GM12891 (cell line): ENCODE measurements around the gene AKAP7.
"Not testable (repeated sequence)": the region's sequence is repeated elsewhere in the genome, so short reads cannot be mapped to it uniquely, and the experiment has no call there.

Source experiments
- DNase-seq: peaks from one replicate; pipeline ENCODE4 v3.0.0; 2011; ENCODE audit warnings: low spot score; ENCODE audit not compliant: insufficient read length
- FAIRE-seq: peaks from 2 replicates; lab custom pipeline; 2011; peaks lifted over from hg19 to GRCh38; lab: Jason Lieb, UNC
- PAX5 ChIP-seq: IDR thresholded peaks from 2 replicates; pipeline ENCODE4 v1.6.1; 2011; ENCODE audit warnings: low read length, moderate library complexity, mild to moderate bottlenecking; ENCODE audit not compliant: insufficient read depth, severe bottlenecking
- POLR2A ChIP-seq: IDR thresholded peaks from 2 replicates; pipeline ENCODE4 v1.6.1; 2011; ENCODE audit warnings: low read depth, low read length, control low read depth
- POLR2AphosphoS5 ChIP-seq: IDR thresholded peaks from 2 replicates; pipeline ENCODE4 v1.6.1; 2011; ENCODE audit warnings: low read depth, low read length, control low read depth
- POU2F2 ChIP-seq: IDR thresholded peaks from 2 replicates; pipeline ENCODE4 v1.6.1; 2011; ENCODE audit warnings: low read depth, mild to moderate bottlenecking, control low read depth, low read length, moderate library complexity
- SPI1 ChIP-seq: IDR thresholded peaks from 2 replicates; pipeline ENCODE4 v1.6.1; 2011; ENCODE audit warnings: low read depth, low read length, control low read depth
- TAF1 ChIP-seq: IDR thresholded peaks from 2 replicates; pipeline ENCODE4 v1.6.1; 2011; ENCODE audit warnings: low read depth, low read length, control low read depth

The AKAP7 gene

DNA sequence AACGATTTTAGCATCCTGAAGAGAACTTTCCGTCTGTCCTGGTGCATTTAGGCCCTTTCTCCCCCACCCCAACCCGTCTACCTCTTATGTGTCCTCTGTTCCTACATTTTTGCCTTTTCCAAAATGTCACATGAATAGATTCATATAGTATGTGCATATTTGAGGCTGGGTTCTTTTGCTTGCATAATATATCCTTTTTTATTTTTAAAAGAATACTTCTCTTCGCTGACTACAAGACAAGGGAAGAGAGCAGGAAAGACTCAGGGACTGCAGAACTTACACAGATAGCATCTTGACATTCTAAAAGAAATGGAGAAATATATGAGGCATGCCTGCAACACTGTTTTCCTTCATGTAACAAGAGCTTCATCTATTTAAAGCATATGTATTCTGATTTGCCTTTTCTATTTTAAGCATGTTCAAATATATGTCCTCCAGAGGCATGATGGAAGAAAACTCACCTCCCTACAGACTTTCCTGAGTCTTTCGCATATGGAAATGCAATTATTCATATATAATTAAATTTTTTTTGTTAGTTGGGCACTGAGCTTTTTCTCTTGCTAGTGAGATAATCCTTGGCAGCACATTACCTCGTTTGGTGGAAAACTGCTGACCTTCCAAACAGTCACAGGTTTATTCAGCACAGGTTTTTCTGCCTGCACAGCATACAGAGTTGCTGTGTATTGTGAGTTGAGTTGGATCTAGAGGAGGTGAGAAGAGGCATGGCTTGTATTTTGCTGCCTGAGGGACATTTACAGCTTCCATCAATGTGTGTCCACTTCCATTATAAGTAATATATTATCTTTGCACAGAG is 170.0 kb downstream of the AKAP7 start:
- DNase-seq, result no peak
- TF ChIP-seq TAF1, result no peak
- TF ChIP-seq POLR2AphosphoS5, result no peak
- TF ChIP-seq POU2F2, result no peak
- no peak for TF ChIP-seq PAX5
- TF ChIP-seq POLR2A, result no peak
- TF ChIP-seq SPI1, result no peak
- no peak for FAIRE-seq

DNA sequence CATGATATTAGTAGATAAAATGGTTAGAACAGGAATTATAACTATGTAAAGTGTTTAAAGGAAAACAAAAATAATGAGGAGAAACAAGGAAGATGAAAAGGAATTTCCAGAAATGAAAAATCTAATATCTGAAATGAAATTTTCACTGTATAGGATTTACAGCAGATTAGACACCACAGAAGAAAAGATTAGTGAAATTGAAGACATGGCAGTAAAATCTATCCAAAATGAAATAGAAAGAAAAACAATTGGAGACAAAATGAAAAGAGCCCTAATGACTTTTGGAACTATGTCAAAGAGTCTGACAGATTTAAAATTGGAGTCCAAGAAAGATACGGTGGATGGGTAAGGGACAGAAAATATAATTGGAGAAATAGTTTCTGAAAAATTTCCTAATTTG is 174.2 kb downstream of the AKAP7 start:
- DNase-seq (no peak), FAIRE-seq (no peak)
- no peak for TF ChIP-seq TAF1
- TF ChIP-seq POLR2A, result no peak
- no peak for TF ChIP-seq POLR2AphosphoS5
- TF ChIP-seq PAX5, result no peak
- no peak for TF ChIP-seq SPI1
- no peak for TF ChIP-seq POU2F2

DNA sequence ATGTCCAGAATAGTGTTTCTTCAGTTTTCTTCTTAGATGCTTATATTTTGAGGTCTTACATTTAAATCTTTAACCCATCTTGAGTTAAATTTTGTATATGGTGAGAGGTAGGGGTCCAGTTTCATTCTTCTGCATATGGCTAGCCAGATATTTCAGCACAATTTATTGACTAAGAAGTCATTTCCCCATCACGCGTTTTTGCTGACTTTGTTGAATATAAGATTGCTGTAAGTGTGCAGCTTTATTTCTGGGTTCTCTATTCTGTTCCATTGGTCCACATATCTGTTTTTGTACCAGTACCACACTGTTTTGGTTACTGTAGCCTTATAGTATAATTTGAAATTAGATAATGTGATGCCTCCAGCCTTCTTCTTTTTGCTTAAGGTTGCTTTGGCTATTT is 179.6 kb downstream of the AKAP7 start:
- TF ChIP-seq POLR2AphosphoS5 (no peak), POLR2A (no peak), POU2F2 (no peak), PAX5 (no peak), TAF1 (no peak), SPI1 (no peak)
- DNase-seq (no peak), FAIRE-seq (no peak)

DNA sequence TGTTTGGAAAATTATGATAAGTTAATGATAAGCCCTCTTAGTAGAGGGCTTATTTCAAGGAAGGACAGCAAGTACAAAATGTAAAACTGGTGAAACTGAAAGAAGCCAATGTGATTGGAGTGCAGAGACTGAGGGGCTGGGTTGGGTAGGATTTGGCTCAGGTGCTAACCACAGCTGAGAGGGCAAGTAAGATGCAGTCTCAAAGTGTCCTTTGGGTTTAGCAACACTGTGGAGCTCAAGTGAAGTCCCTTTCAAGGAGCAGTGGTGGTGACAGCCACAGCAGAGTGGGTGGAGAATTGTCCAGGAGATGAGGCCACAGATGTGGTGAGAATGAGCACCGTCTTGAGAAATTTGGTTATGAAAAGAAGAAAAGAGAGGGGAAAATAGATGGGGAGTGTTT is 181.4 kb downstream of the AKAP7 start:
- no peak for FAIRE-seq
- TF ChIP-seq PAX5, result no peak
- no peak for TF ChIP-seq POLR2A
- no peak for TF ChIP-seq POLR2AphosphoS5
- TF ChIP-seq SPI1, result no peak
- TF ChIP-seq POU2F2, result no peak
- TF ChIP-seq TAF1, result no peak
- DNase-seq, result no peak

DNA sequence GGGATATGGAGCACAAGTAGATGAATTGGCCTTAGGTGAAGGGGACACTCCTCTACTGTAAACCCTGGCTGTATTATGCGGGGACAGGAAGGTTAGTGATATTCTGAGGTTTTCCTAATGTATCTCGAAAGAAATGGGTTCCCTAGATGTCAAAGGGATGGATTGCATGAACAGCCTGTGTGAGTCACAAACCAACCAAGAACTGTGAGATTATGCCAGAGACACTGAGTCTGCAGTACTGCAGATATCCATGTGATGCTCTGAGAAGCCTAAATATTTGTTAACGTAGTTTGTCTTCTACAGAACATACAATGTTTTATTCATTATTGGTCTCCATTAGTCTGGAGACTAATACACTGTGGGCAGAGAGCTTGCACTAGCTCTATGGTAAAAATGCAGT is 182.2 kb downstream of the AKAP7 start:
- DNase-seq, result no peak
- TF ChIP-seq POU2F2, result no peak
- no peak for TF ChIP-seq TAF1
- no peak for TF ChIP-seq POLR2AphosphoS5
- no peak for TF ChIP-seq SPI1
- FAIRE-seq, result no peak

DNA sequence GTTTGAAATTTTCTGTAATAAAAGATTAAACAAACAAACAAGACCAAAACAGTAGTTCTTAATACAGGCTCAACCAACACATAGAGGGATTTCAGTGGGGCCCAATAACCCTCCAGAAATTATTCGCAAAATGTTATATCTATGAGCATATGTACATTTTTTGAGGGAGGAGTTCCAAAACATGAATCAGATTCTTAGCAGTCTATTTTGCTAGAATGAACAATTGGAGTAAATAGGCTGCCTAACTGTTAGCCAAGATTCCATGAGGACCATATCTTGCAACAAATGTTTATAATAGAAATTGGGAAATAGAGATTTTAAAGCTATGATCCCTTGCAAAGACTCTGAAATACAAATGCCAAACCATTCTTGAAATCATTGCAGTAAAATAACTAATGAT is 186.3 kb downstream of the AKAP7 start:
- DNase-seq (no peak), FAIRE-seq (no peak)
- TF ChIP-seq POLR2A (no peak), SPI1 (no peak), POLR2AphosphoS5 (no peak), PAX5 (no peak), TAF1 (no peak), POU2F2 (no peak)

DNA sequence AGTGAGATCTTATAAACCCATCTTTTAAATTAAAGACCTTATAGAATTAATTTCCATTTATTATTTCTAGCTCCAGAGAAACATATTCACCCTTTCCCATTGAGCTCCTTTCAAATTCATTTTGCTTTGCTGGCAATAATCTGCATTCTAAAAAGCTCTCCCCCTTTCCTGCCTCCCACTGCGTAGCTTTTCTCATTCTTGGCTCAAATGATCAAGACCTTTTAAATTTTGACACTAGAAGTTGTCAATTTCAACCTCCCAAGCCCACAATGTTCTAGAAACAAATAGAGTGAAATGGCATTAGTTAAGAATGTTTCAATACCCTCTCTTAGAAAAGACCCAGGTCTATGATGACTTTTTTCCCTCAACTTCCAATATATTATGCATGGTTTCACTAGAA is 186.9 kb downstream of the AKAP7 start:
- FAIRE-seq, result no peak
- TF ChIP-seq SPI1, result no peak
- no peak for TF ChIP-seq PAX5
- no peak for TF ChIP-seq POU2F2
- TF ChIP-seq TAF1, result no peak
- no peak for TF ChIP-seq POLR2A
- no peak for TF ChIP-seq POLR2AphosphoS5
- DNase-seq, result no peak

DNA sequence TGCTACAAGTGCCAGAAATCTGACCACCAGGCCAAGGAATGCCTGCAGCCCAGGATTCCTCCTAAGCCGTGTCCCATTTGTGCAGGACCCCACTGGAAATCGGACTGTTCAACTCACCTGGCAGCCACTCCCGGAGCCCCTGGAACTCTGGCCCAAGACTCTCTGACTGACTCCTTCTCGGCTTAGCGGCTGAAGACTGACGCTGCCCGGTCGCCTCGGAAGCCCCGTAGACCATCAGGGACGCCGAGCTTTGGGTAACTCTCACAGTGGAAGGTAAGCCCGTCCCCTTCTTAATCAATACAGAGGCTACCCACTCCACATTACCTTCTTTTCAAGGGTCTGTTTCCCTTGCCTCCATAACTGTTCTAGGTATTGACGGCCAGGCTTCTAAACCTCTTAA is 190.4 kb downstream of the AKAP7 start:
- DNase-seq, FAIRE-seq: not testable (repeated sequence)

DNA sequence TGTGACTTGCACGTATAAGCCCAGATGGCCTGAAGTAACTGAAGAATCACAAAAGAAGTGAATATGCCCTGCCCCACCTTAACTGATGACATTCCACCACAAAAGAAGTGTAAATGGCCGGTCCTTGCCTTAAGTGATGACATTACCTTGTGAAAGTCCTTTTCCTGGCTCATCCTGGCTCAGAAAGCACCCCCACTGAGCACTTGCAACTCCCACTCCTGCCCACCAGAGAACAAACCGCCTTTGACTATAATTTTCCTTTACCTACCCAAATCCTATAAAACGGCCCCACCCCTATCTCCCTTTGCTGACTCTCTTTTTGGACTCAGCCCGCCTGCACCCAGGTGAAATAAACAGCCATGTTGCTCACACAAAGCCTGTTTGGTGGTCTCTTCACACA is 193.5 kb downstream of the AKAP7 start:
- not testable (repeated sequence) for DNase-seq, FAIRE-seq

DNA sequence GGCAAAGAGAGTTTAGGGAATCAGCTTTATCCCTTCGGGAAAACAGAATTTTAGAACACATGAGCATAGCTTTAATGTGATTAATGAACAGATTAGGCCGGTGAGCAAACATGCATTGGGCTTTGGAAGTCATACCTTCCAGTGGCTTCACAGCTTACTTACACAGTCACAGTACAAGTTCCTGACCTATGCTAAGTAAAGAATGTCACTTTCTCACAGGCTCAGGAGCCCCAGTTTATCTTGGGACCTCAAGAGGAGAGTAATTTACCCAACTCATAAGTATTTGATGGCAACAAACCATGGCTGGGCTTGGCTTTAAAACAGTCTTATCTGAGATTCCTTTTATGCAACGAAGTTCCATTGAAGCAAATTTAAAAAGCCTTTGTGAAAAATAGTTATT is 195.9 kb downstream of the AKAP7 start:
- DNase-seq (no peak), FAIRE-seq (no peak)
- TF ChIP-seq POLR2AphosphoS5, result no peak
- TF ChIP-seq SPI1, result no peak
- TF ChIP-seq POU2F2, result no peak
- TF ChIP-seq TAF1, result no peak
- TF ChIP-seq PAX5, result no peak
- TF ChIP-seq POLR2A, result no peak
